Neural cell (in vitro differentiated cells): ENCODE data around the gene PRDX5.

Experiments used
- POLR2AphosphoS5 ChIP-seq: IDR thresholded peaks from 2 replicates; pipeline ENCODE4 v1.6.1; 2012
- RAD21 ChIP-seq: fragments of 450-650 bp; conservative IDR thresholded peaks from 2 replicates; pipeline ENCODE4 v1.6.1; 2014; ENCODE audit warnings: antibody characterized with exemption, mild to moderate bottlenecking, moderate library complexity
- TF ChIP-seq, protein P1 (sequence below): fragments of 450-650 bp; IDR thresholded peaks from 2 replicates; pipeline ENCODE4 v1.5.1; 2014; ENCODE audit warnings: antibody characterized with exemption, mild to moderate bottlenecking, moderate library complexity; ENCODE audit not compliant: poor library complexity, severe bottlenecking
- TF ChIP-seq, protein P2 (sequence below): IDR thresholded peaks from 2 replicates; pipeline ENCODE4 v1.6.1; 2012; ENCODE audit warnings: borderline replicate concordance

DNA sequence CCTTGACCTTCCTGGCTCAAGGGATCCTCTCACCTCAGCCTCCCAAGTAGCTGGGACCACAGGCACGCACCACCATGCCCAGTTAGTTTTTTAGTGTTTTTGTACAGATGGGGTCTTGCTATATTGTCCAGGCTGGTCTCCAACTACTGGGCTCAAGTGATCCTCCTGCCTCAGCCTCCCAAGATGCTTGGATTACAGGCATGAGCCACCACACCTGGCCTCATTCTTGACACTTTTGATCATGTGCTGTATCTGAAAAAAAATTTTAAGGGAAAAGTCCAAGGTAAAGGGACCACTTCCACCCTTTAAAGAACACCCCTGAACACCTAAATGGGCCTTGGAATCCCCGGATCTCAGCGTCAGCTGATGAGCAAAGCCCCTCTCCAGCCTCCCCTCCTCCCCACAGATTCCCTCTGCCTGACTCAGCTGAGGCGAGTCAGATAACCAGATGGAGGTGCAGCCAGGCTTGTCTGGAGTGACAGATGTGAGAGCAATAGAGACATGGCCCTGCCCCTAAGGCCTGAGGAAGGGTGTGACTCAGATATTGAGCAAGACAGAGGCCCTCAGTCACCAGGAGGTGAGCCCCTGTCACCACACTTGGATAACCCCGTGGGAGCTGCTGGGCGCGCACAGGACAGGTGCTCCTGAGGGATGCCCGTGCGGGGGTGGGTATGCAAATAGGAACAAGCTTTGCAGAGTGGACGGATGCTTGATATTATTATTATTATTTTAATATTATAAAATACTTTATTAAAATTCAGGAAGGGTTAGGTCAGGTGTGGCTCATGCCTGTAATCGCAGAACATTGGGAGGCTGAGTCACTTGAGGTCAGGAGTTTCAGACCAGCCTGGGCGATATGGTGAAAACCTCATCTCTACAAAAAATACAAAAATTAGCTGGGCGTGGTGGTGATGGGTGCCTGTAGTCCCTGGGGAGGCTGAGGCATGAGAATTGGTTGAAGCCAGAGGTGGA, 17.1 kb downstream of the PRDX5 start:
- TF ChIP-seq, protein P1, sequence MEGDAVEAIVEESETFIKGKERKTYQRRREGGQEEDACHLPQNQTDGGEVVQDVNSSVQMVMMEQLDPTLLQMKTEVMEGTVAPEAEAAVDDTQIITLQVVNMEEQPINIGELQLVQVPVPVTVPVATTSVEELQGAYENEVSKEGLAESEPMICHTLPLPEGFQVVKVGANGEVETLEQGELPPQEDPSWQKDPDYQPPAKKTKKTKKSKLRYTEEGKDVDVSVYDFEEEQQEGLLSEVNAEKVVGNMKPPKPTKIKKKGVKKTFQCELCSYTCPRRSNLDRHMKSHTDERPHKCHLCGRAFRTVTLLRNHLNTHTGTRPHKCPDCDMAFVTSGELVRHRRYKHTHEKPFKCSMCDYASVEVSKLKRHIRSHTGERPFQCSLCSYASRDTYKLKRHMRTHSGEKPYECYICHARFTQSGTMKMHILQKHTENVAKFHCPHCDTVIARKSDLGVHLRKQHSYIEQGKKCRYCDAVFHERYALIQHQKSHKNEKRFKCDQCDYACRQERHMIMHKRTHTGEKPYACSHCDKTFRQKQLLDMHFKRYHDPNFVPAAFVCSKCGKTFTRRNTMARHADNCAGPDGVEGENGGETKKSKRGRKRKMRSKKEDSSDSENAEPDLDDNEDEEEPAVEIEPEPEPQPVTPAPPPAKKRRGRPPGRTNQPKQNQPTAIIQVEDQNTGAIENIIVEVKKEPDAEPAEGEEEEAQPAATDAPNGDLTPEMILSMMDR, result no peak
- TF ChIP-seq POLR2AphosphoS5, result no peak
- TF ChIP-seq RAD21, result no peak
- TF ChIP-seq, protein P2, sequence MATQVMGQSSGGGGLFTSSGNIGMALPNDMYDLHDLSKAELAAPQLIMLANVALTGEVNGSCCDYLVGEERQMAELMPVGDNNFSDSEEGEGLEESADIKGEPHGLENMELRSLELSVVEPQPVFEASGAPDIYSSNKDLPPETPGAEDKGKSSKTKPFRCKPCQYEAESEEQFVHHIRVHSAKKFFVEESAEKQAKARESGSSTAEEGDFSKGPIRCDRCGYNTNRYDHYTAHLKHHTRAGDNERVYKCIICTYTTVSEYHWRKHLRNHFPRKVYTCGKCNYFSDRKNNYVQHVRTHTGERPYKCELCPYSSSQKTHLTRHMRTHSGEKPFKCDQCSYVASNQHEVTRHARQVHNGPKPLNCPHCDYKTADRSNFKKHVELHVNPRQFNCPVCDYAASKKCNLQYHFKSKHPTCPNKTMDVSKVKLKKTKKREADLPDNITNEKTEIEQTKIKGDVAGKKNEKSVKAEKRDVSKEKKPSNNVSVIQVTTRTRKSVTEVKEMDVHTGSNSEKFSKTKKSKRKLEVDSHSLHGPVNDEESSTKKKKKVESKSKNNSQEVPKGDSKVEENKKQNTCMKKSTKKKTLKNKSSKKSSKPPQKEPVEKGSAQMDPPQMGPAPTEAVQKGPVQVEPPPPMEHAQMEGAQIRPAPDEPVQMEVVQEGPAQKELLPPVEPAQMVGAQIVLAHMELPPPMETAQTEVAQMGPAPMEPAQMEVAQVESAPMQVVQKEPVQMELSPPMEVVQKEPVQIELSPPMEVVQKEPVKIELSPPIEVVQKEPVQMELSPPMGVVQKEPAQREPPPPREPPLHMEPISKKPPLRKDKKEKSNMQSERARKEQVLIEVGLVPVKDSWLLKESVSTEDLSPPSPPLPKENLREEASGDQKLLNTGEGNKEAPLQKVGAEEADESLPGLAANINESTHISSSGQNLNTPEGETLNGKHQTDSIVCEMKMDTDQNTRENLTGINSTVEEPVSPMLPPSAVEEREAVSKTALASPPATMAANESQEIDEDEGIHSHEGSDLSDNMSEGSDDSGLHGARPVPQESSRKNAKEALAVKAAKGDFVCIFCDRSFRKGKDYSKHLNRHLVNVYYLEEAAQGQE, result no peak
